GM23338 (cell line): ENCODE data around the gene RND3. TPM values are rescaled to one million over a fixed set of nuclear protein-coding genes. Genes with fewer than 3 reads are reported as not detected.

Experiments
- ATAC-seq: fragments of 200-7000 bp; cut with Tn5 transposase; 3 replicates; pipeline ENCODE4 v1.9.1; 2020
- DNase-seq: peaks from one replicate; pipeline ENCODE4 v3.0.0-alpha.2; 2015; ENCODE audit warnings: low spot score
- H2AFZ ChIP-seq: fragments of 200-600 bp; sonication (generic); 2 replicates; pipeline ENCODE4 v1.8.0; 2016; ENCODE audit warnings: antibody characterized with exemption, mild to moderate bottlenecking, moderate library complexity
- H3F3A ChIP-seq: fragments of 200-600 bp; sonication (generic); replicated peaks from 2 replicates; pipeline ENCODE4 v1.8.0; 2017; ENCODE audit warnings: antibody characterized with exemption, mixed run types, low read depth
- H3K27ac ChIP-seq: fragments of 200-600 bp; sonication (generic); 2 replicates; pipeline ENCODE4 v1.6.1; 2016; ENCODE audit warnings: low read depth
- H3K27me3 ChIP-seq: fragments of 200-600 bp; sonication (generic); 2 replicates; pipeline ENCODE4 v1.8.0; 2016; ENCODE audit warnings: mild to moderate bottlenecking, mixed run types, moderate library complexity; ENCODE audit not compliant: insufficient read depth
- H3K36me3 ChIP-seq: fragments of 200-600 bp; sonication (generic); 2 replicates; pipeline ENCODE4 v1.8.0; 2016; ENCODE audit warnings: mild to moderate bottlenecking; ENCODE audit not compliant: insufficient read depth
- H3K4me1 ChIP-seq: fragments of 200-600 bp; sonication (generic); 2 replicates; pipeline ENCODE4 v1.8.0; 2016; ENCODE audit warnings: mild to moderate bottlenecking, moderate library complexity; ENCODE audit not compliant: insufficient read depth
- H3K4me2 ChIP-seq: fragments of 200-600 bp; sonication (generic); 2 replicates; pipeline ENCODE4 v1.7.1; 2017; ENCODE audit warnings: mixed run types
- H3K4me3 ChIP-seq: fragments of 200-600 bp; sonication (generic); 2 replicates; pipeline ENCODE4 v1.6.1; 2016; ENCODE audit warnings: mixed run types
- H3K79me2 ChIP-seq: fragments of 200-600 bp; sonication (generic); replicated peaks from 2 replicates; pipeline ENCODE4 v1.8.0; 2017; ENCODE audit warnings: mild to moderate bottlenecking; ENCODE audit not compliant: insufficient read depth
- H3K9me2 ChIP-seq: fragments of 200-600 bp; sonication (generic); 2 replicates; pipeline ENCODE4 v1.8.0; 2017; ENCODE audit not compliant: insufficient read depth
- H4K20me1 ChIP-seq: fragments of 200-600 bp; sonication (generic); replicated peaks from 2 replicates; pipeline ENCODE4 v1.8.0; 2017; ENCODE audit warnings: mild to moderate bottlenecking; ENCODE audit not compliant: insufficient read depth
- H3K27ac Mint-ChIP-seq: 2 replicates; pipeline ENCODE4 v1.8.0; 2020; ENCODE audit warnings: inconsistent platforms, mild to moderate bottlenecking, moderate library complexity, mixed read lengths
- H3K27me3 Mint-ChIP-seq: 3 replicates; pipeline ENCODE4 v1.8.0; 2022; ENCODE audit warnings: low read depth, mild to moderate bottlenecking, moderate library complexity, mixed read lengths, inconsistent platforms; ENCODE audit not compliant: insufficient read depth, poor library complexity
- H3K36me3 Mint-ChIP-seq: 3 replicates; pipeline ENCODE4 v1.8.0; 2021; ENCODE audit warnings: low read depth, mild to moderate bottlenecking, inconsistent platforms, moderate library complexity, mixed read lengths
- H3K4me1 Mint-ChIP-seq: 3 replicates; pipeline ENCODE4 v1.8.0; 2020; ENCODE audit warnings: mild to moderate bottlenecking, inconsistent platforms, mixed read lengths
- H3K4me3 Mint-ChIP-seq: 3 replicates; pipeline ENCODE4 v1.8.0; 2021; ENCODE audit warnings: moderate library complexity, mild to moderate bottlenecking, inconsistent platforms, mixed read lengths
- H3K9me3 Mint-ChIP-seq: 3 replicates; pipeline ENCODE4 v1.8.0; 2020; ENCODE audit warnings: moderate library complexity, mild to moderate bottlenecking, inconsistent platforms, mixed read lengths
- CREB1 ChIP-seq: fragments of 250-450 bp; sonication (Bioruptor Pico); IDR thresholded peaks from 2 replicates; pipeline ENCODE4 v1.5.0; 2020; ENCODE audit warnings: low read depth, mild to moderate bottlenecking, moderate library complexity
- CTCF ChIP-seq, 2 experiments: fragments of 200-600 bp in 1 of 2; sonication (generic) in 1 of 2; conservative IDR thresholded peaks; 2 replicates each; pipeline versions ENCODE4 v1.5.1 to v1.6.1; 2016 to 2017; ENCODE audit warnings: antibody characterized with exemption in 2 of 2, low read depth in 2 of 2, mild to moderate bottlenecking in 2 of 2, moderate library complexity in 1 of 2
- ETS1 ChIP-seq: IDR thresholded peaks from 2 replicates; pipeline ENCODE4 v1.6.1; 2016; ENCODE audit warnings: antibody characterized with exemption
- EZH2 ChIP-seq: fragments of 200-600 bp; sonication (generic); IDR thresholded peaks from one replicate; pipeline ENCODE4 v1.8.0; 2017; ENCODE audit warnings: antibody characterized with exemption, mild to moderate bottlenecking, low read depth; ENCODE audit not compliant: unreplicated experiment
- EZH2phosphoT487 ChIP-seq: fragments of 200-600 bp; sonication (generic); IDR thresholded peaks from one replicate; pipeline ENCODE4 v1.8.1; 2018; ENCODE audit warnings: antibody characterized with exemption; ENCODE audit not compliant: unreplicated experiment
- JUNB ChIP-seq: IDR thresholded peaks from one replicate; pipeline ENCODE4 v1.6.1; 2016; ENCODE audit warnings: antibody characterized with exemption; ENCODE audit not compliant: unreplicated experiment
- NANOG ChIP-seq: IDR thresholded peaks from 2 replicates; pipeline ENCODE4 v1.6.1; 2016; ENCODE audit warnings: antibody characterized with exemption, borderline replicate concordance
- POLR2AphosphoS5 ChIP-seq: IDR thresholded peaks from 2 replicates; pipeline ENCODE4 v1.6.1; 2016; ENCODE audit warnings: antibody characterized with exemption, low read depth
- REST ChIP-seq: IDR thresholded peaks from one replicate; pipeline ENCODE4 v1.6.1; 2018; ENCODE audit warnings: antibody characterized with exemption; ENCODE audit not compliant: unreplicated experiment
- STAT1 ChIP-seq: IDR thresholded peaks from one replicate; pipeline ENCODE4 v1.6.1; 2016; ENCODE audit warnings: antibody characterized with exemption; ENCODE audit not compliant: unreplicated experiment
- ZNF114 ChIP-seq: fragments of 250-450 bp; sonication (Bioruptor Pico); IDR thresholded peaks from 2 replicates; pipeline ENCODE4 v1.5.0; 2020; ENCODE audit warnings: mild to moderate bottlenecking, moderate library complexity
- ZNF331 ChIP-seq: fragments of 250-450 bp; sonication (Bioruptor Pico); IDR thresholded peaks from 2 replicates; pipeline ENCODE4 v1.5.0; 2020; ENCODE audit warnings: low read depth, mild to moderate bottlenecking, moderate library complexity
- ZNF462 ChIP-seq: fragments of 250-450 bp; sonication (Bioruptor Pico); IDR thresholded peaks from 2 replicates; pipeline ENCODE4 v1.5.0; 2020; ENCODE audit warnings: mild to moderate bottlenecking, moderate library complexity
- polyA plus RNA-seq: library from polyadenylated mRNA; unstranded; fragments of >200 nt; fragmentation: Nextera tagmentation; extraction: Ambion mirVana; gene quantifications from 2 replicates; pipeline ENCODE4 v1.2.1, GENCODE V29; 2016
- total RNA-seq: library from RNA; depleted of rRNA; stranded (reverse); fragments of >200 nt; shearing (Covaris generic); gene quantifications from 2 replicates; pipeline ENCODE4 v1.2.3, GENCODE V29; 2014

RND3 gene
- total and polyA plus RNA-seq, 2 experiments from 2014 or later, result 48.2 to 55.3 TPM

- no peak overlapping the region for H3K27ac Mint-ChIP-seq
- H3F3A ChIP-seq, result no peaks in the 10 kb centered on the region
- 0 out of 2 replicates have a peak, but pooled peaks cover 9% of the 10 kb centered on the region for H3K9me2 ChIP-seq
- H3K4me3 Mint-ChIP-seq, result no peak overlapping the region
- H3K4me2 ChIP-seq, result no peak overlapping the region
- H3K9me3 Mint-ChIP-seq, result peaks cover 18% of the 10 kb centered on the region
- peaks cover 18% of the 10 kb centered on the region for H3K4me1 Mint-ChIP-seq
- H3K27ac ChIP-seq, result no peak overlapping the region
- H3K27me3 Mint-ChIP-seq, result peaks cover 3% of the 10 kb centered on the region
- ATAC-seq, result no peak
- H4K20me1 ChIP-seq, result no peaks in the 10 kb centered on the region
- DNase-seq, result peak; percentile 27
- H3K36me3 ChIP-seq, result 0 out of 2 replicates have a peak, but pooled peaks cover 3% of the 10 kb centered on the region
- peaks cover 20% of the 10 kb centered on the region for H3K4me1 ChIP-seq
- H3K27me3 ChIP-seq, result no peaks in the 10 kb centered on the region
- H3K79me2 ChIP-seq, result no peaks in the 10 kb centered on the region
- peaks cover 26% of the 10 kb centered on the region for H3K36me3 Mint-ChIP-seq
- no peak overlapping the region for H3K4me3 ChIP-seq
- TF ChIP-seq EZH2 (no peak), JUNB (no peak), REST (no peak), NANOG (no peak), ZNF331 (CRISPR knock-in tag) (no peak), CREB1 (CRISPR knock-in tag) (no peak), ETS1 (no peak), POLR2AphosphoS5 (no peak), STAT1 (no peak), ZNF462 (CRISPR knock-in tag) (no peak), EZH2phosphoT487 (no peak), ZNF114 (CRISPR knock-in tag) (no peak), CTCF (conservative IDR thresholded peaks at IDR 0.05; ENCODE audit: low read depth in 2 of 2) (no peak)
- no peak overlapping the region for H2AFZ ChIP-seq
These were observed 39.4 kb upstream of the RND3 start for GRCh38 chr2:150526827-150527226.
